Dendritic cell treated with granulocyte-macrophage colony-stimulating factor and Interleukin-4, amounts not matched to agents 40 ng/mL and 50 ng/mL, for 4 days (primary cell): ENCODE measurements around the gene NTF3.
"Not testable (repeated sequence)": the region's sequence is repeated elsewhere in the genome, so short reads cannot be mapped to it uniquely, and the experiment has no call there.

Source experiments
- H3K27ac Mint-ChIP-seq: one replicate; pipeline ENCODE4 v1.8.0; 2022; ENCODE audit warnings: mild to moderate bottlenecking, mixed read lengths
- H3K27me3 Mint-ChIP-seq: one replicate; pipeline ENCODE4 v1.8.0; 2022; ENCODE audit warnings: mild to moderate bottlenecking, mixed read lengths
- H3K36me3 Mint-ChIP-seq: one replicate; pipeline ENCODE4 v1.8.0; 2022; ENCODE audit warnings: low read depth, mixed read lengths
- H3K4me1 Mint-ChIP-seq: one replicate; pipeline ENCODE4 v1.8.0; 2022; ENCODE audit warnings: low read depth, mixed read lengths
- H3K4me3 Mint-ChIP-seq: one replicate; pipeline ENCODE4 v1.8.0; 2022; ENCODE audit warnings: mild to moderate bottlenecking, moderate library complexity, mixed read lengths
- H3K9me3 Mint-ChIP-seq: one replicate; pipeline ENCODE4 v1.8.0; 2022; ENCODE audit warnings: mixed read lengths
- intact Hi-C: fragments of 100-400 bp; cut with micrococcal nuclease; formaldehyde crosslinking; loops from one replicate; pipeline ENCODE4 v1.15.0; 2022

The NTF3 gene

GRCh38 chr12:5521456-5522325, 89.8 kb downstream of the NTF3 start:
- H3K27ac Mint-ChIP-seq, result no peak overlapping the region
- H3K4me1 Mint-ChIP-seq, result no peaks in the 10 kb centered on the region
- intact Hi-C loops, result no loop called here
- H3K27me3 Mint-ChIP-seq, result no peaks in the 10 kb centered on the region
- H3K36me3 Mint-ChIP-seq, result no peaks in the 10 kb centered on the region
- H3K4me3 Mint-ChIP-seq, result no peak overlapping the region
- H3K9me3 Mint-ChIP-seq, result no peaks in the 10 kb centered on the region

GRCh38 chr12:5522432-5523335, 90.8 kb downstream of the NTF3 start:
- Mint-ChIP-seq H3K4me1 (no peaks in the 10 kb centered on the region), H3K27ac (no peak overlapping the region), H3K4me3 (no peak overlapping the region), H3K27me3 (no peaks in the 10 kb centered on the region), H3K36me3 (no peaks in the 10 kb centered on the region), H3K9me3 (no peaks in the 10 kb centered on the region)
- intact Hi-C loops, result no loop called here

GRCh38 chr12:5523396-5524115, 91.6 kb downstream of the NTF3 start:
- Mint-ChIP-seq H3K27me3 (peaks cover under 1% of the 10 kb centered on the region), H3K9me3 (no peaks in the 10 kb centered on the region), H3K27ac (no peak overlapping the region), H3K4me3 (no peak overlapping the region), H3K36me3 (no peaks in the 10 kb centered on the region), H3K4me1 (no peaks in the 10 kb centered on the region)
- intact Hi-C loops, result no loop called here

DNA sequence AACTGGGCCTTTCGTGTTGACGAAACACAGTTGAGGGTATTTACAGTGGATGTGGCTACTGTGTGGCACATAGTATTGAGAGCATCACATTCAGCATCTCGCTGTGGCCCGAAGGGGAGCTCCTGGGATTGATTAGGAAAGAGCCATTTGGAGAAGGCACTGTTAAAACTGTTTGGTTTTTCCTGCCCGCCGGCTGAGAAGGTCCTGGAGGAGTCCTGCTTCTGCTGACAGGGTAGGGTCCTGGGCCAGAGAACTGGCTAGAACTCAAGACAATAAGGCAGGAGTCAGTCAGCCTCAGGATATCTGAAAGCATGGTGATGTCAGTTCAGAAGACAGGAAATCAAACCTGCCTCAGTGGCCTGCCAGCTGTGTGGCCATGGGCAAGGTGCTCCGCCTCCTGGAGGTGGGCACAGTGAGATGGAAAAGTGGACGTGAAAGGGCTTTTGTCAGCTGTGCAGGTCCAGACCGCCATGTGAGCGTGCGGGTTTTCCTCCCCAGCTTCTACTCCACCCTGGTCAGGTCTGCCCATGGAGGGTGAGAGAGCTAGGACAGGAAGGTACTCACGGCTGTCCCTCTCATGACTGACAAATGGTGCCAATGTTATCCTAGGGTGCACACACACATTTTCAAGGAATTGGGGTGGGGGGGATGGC, 92.3 kb downstream of the NTF3 start:
- Mint-ChIP-seq H3K36me3 (no peaks in the 10 kb centered on the region), H3K4me1 (no peaks in the 10 kb centered on the region), H3K9me3 (no peaks in the 10 kb centered on the region), H3K27me3 (peaks cover 2% of the 10 kb centered on the region), H3K27ac (no peak overlapping the region), H3K4me3 (no peak overlapping the region)
- intact Hi-C loops, result no loop called here

DNA sequence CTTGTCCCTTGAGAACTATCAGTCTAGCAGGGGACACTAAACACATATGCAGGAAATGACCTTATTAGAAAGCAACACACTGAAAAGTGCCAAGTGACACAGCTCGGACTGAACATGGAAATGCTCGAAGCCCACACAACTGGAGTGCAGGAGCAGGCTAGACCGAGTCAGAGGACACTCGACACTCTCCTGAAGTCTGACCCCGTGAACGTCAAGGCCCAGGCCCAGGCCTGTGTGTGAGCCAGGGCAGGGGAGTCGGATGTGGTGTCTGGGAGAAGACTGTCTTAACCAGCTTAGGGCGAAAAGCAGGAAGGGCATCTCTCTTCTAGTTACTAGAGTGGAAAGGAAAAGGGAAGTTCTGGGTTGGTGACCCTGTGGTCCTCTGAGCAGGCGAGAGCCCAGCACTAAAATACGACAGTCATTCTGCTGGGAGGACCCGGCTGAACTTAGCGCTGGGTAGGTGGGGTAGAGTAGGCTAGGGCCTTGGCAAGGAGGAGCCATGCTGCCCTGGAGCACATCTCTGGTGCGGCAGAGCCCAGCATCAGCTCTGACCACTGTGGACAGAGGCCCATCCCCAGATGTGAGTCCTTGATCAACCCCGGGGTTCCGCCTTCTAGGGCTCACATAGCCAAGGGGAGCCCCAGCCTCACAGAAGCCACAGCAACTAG, 93.0 kb downstream of the NTF3 start:
- no peak overlapping the region for H3K4me3 Mint-ChIP-seq
- H3K27ac Mint-ChIP-seq, result no peak overlapping the region
- H3K9me3 Mint-ChIP-seq, result no peaks in the 10 kb centered on the region
- no peaks in the 10 kb centered on the region for H3K36me3 Mint-ChIP-seq
- H3K4me1 Mint-ChIP-seq, result no peaks in the 10 kb centered on the region
- peaks cover 2% of the 10 kb centered on the region for H3K27me3 Mint-ChIP-seq
- intact Hi-C loops, result no loop called here

DNA sequence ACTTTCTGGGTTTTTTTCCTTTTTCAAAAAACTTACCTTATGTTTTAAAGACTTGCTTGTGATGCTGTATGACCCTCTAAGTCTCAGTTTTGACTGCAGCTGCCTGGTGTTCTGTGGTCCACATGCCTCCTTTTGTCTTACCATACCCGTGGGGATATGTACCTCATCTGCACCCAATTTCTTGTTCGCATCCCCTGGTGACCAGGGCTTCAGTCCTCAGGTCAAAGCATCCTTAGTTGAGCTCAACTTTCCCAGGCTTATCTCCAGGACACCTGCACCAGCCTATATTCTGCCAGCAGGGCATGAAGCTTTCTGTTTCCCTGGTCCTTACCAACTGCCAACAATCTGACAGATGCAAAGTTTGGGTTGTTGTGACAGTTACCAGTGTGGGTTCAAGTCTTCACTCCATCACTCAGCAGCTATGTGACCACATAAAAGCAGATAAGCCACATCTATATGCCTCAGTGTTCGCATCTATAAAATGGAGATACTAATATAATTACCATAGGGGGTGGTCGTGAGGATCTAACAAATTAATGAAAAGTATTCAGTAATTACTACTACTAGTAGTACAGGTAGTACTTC, 94.0 kb downstream of the NTF3 start:
- Mint-ChIP-seq H3K36me3 (no peaks in the 10 kb centered on the region), H3K4me3 (no peak overlapping the region), H3K4me1 (no peaks in the 10 kb centered on the region), H3K9me3 (no peaks in the 10 kb centered on the region), H3K27me3 (peaks cover 2% of the 10 kb centered on the region), H3K27ac (no peak overlapping the region)
- intact Hi-C loops, result no loop called here

DNA sequence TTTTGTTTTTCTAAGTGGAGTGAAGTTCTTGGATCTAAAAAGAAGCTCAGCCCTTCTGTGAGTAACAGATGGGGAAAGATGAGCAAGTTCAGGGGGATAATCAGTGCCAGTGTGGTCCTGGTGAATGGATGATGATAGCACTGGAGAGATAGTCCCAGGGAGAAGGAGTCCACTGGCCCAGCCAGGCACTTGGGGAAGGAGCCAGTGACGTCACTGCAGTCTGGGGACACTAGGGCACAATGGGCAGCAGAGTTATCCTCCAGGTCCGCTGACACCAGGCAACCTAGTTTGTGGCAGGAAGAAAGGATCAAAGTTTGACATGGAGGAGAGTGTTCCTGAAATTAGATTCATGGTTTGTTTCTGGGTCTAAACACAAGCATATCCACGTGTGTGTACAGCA, 101.5 kb downstream of the NTF3 start:
- peaks cover 10% of the 10 kb centered on the region for H3K27me3 Mint-ChIP-seq
- H3K4me1 Mint-ChIP-seq, result no peaks in the 10 kb centered on the region
- H3K9me3 Mint-ChIP-seq, result no peaks in the 10 kb centered on the region
- H3K36me3 Mint-ChIP-seq, result no peaks in the 10 kb centered on the region
- no peak overlapping the region for H3K4me3 Mint-ChIP-seq
- H3K27ac Mint-ChIP-seq, result no peak overlapping the region
- intact Hi-C loops, result no loop called here

- H3K4me1 Mint-ChIP-seq, result no peaks in the 10 kb centered on the region
Measured at GRCh38 chr12:5534426-5535199, 102.7 kb downstream of the NTF3 start.

DNA sequence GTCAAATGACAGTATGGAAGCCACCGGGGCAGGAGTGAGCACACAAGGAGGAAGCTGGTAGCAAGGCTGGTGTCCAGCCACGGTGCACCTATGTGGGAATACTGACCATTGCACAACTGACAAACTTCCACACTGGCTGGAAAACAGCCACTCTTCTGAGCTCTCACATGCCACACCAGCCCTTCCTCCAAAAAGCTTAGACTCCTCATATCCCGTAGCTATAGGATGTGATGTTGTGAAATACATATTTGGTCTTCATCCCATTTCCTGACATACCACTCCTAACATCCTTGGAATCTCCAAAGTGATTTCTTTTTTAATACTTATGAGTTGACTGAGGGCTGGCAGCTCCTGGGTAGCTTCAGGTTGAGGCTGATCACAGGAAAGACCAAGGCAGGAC, 103.6 kb downstream of the NTF3 start:
- H3K9me3 Mint-ChIP-seq, result no peaks in the 10 kb centered on the region
- peaks cover 14% of the 10 kb centered on the region for H3K27me3 Mint-ChIP-seq
- no peak overlapping the region for H3K27ac Mint-ChIP-seq
- intact Hi-C loops, result no loop called here
- H3K36me3 Mint-ChIP-seq, result no peaks in the 10 kb centered on the region
- H3K4me3 Mint-ChIP-seq, result no peak overlapping the region
- H3K4me1 Mint-ChIP-seq, result no peaks in the 10 kb centered on the region

More at GRCh38 chr12:5534426-5535199, 102.7 kb downstream of the NTF3 start:
- Mint-ChIP-seq H3K36me3 (no peaks in the 10 kb centered on the region), H3K9me3 (no peaks in the 10 kb centered on the region), H3K4me3 (no peak overlapping the region), H3K27ac (no peak overlapping the region), H3K27me3 (peaks cover 14% of the 10 kb centered on the region)
- intact Hi-C loops, result no loop called here

DNA sequence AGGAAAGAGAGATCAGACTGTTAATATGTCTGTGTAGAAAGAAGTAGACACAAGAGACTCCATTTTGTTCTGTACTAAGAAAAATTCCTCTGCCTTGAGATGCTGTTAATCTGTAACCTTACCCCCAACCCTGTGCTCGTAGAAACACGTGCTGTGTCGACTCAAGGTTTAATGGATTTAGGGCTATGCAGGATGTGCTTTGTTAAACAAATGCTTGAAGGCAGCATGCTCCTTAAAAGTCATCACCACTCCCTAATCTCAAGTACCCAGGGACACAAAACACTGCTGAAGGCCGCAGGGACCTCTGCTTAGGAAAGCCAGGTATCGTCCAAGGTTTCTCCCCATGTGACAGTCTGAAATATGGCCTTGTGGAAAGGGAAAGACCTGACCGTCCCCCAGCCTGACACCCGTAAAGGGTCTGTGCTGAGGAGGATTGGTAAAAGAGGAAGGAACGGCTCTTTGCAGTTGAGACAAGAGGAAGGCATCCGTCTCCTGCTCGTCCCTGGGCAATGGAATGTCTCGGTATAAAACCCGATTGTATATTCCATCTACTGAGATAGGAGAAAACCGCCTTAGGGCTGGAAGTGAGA, 105.2 kb downstream of the NTF3 start:
- H3K4me3 Mint-ChIP-seq, H3K27ac Mint-ChIP-seq, H3K36me3 Mint-ChIP-seq, intact Hi-C loops, H3K4me1 Mint-ChIP-seq, H3K9me3 Mint-ChIP-seq: not testable (repeated sequence)
- H3K27me3 Mint-ChIP-seq, result peaks cover 10% of the 10 kb centered on the region

GRCh38 chr12:5537771-5538170, 105.9 kb downstream of the NTF3 start:
- Mint-ChIP-seq H3K27me3 (peaks cover 10% of the 10 kb centered on the region), H3K27ac (no peak overlapping the region), H3K9me3 (peaks cover 3% of the 10 kb centered on the region), H3K4me3 (no peak overlapping the region), H3K36me3 (no peaks in the 10 kb centered on the region), H3K4me1 (no peaks in the 10 kb centered on the region)
- intact Hi-C loops, result no loop called here
